Measurements from ENCODE around the gene GPN2. TPM values are rescaled to one million over a fixed set of nuclear protein-coding genes. Genes with fewer than 3 reads are reported as not detected.

Gene GPN2
- total RNA-seq, 2 experiments from 2014 or later: 17.5 to 46.6 TPM

- CTCF ChIA-PET (ENCODE audit: unreplicated experiment): no interaction called here
- no TSS peak for BruUV-seq (replicated peaks)
- no peak overlapping the region for H2AFZ ChIP-seq (ENCODE audit: low read length)
These were observed 25.2 kb upstream of the GPN2 start for GRCh38 chr1:26915204-26915842.

DNA sequence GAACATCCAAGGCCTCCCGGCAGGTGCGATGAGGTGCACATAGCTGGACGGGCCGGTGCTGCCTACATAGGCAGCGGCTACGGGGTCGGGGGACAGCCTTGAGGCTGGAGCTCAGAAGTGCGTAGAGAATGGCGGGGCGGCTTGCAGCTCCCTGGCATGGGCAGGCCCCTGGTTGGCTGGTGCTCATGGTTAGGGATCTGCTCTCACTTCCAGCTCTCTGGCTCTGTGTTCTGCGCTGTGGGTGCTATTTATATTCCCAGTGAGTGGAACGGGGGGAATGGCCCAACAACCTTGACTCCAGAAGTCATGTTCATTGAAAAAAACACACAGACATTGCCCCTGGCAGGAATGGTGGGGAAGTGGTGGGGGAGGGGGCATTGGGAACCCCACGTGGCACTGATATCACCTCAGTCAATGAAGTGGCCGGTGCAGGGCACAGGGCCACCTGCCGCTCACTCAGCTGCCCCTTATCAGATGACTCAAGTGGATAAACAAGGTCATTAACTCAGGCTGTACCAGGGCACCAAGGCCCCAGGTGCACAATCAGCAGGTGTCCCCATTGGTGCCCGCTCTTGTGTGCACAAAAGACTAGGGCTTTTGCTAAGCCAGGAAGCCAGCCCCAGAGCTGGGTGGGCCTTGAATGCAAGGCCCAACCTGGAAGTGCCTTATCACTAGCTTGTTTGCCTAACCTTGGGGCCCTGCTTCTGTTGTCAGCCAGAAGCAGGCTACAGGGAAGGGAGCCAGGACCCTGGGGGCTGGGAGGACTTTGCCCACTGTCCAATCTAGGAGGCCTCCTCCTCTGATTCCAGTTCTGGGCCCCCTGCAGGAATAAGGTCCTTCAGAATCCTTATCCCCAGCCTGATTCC is 23.9 kb upstream of the GPN2 start, which contains the start of gene NR0B2:
NR0B2 (minus strand) TSS at position 222 of the 866 bp plus-strand sequence; CDS start at position 187, 35 bp downstream.
- H3K4me1 ChIP-seq (ENCODE audit: insufficient read depth, low read length, poor library complexity, severe bottlenecking): peaks cover 7% of the 10 kb centered on the region
- H3K27ac ChIP-seq (ENCODE audit: low read depth, low read length, poor library complexity, severe bottlenecking): no peak within 1 kb of the TSS
- H3K4me3 ChIP-seq (ENCODE audit: low read depth, low read length, poor library complexity, severe bottlenecking): no peak within 1 kb of the TSS
- H3K9me3 ChIP-seq (ENCODE audit: low read length): no peaks in the 10 kb centered on the region
- H4K20me1 ChIP-seq (ENCODE audit: insufficient read depth, low read length): no peaks in the 10 kb centered on the region
- CTCF ChIA-PET (ENCODE audit: unreplicated experiment): no interaction called here
- H3K4me2 ChIP-seq (ENCODE audit: low read length): no peak within 1 kb of the TSS
- BruUV-seq (replicated peaks): no TSS peak
- no peaks in the 10 kb centered on the region for H3K9me2 ChIP-seq (ENCODE audit: insufficient read depth, low read length)
- no peaks in the 10 kb centered on the region for H3K36me3 ChIP-seq (ENCODE audit: insufficient read depth, low read length)
- intact Hi-C loops (cut with micrococcal nuclease; ENCODE audit: unreplicated experiment): no loop called here
- peak; percentile 47 for DNase-seq (ENCODE audit: low spot score)
- TF ChIP-seq, protein P1, sequence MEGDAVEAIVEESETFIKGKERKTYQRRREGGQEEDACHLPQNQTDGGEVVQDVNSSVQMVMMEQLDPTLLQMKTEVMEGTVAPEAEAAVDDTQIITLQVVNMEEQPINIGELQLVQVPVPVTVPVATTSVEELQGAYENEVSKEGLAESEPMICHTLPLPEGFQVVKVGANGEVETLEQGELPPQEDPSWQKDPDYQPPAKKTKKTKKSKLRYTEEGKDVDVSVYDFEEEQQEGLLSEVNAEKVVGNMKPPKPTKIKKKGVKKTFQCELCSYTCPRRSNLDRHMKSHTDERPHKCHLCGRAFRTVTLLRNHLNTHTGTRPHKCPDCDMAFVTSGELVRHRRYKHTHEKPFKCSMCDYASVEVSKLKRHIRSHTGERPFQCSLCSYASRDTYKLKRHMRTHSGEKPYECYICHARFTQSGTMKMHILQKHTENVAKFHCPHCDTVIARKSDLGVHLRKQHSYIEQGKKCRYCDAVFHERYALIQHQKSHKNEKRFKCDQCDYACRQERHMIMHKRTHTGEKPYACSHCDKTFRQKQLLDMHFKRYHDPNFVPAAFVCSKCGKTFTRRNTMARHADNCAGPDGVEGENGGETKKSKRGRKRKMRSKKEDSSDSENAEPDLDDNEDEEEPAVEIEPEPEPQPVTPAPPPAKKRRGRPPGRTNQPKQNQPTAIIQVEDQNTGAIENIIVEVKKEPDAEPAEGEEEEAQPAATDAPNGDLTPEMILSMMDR (conservative IDR thresholded peaks at IDR 0.05; ENCODE audit: low read length): no peak
- no peak for TF ChIP-seq EZH2phosphoT487 (IDR thresholded peaks at IDR 0.05; ENCODE audit: borderline replicate concordance, low read depth, low read length)
- POLR2A ChIA-PET: interaction anchor here (0.6 to 1.6 kb wide), 2 partner anchors 13 to 16 kb away, joined by 3 to 5 read pairs; partner anchors contain the start of gene GPATCH3
- H3K79me2 ChIP-seq (ENCODE audit: insufficient read depth, low read depth, low read length): no peaks in the 10 kb centered on the region
- no peak within 1 kb of the TSS; the same call in 1 of the 2 replicates for H2AFZ ChIP-seq (ENCODE audit: low read length)

More at GRCh38 chr1:26915204-26915842, 25.2 kb upstream of the GPN2 start:
- H3K79me2 ChIP-seq (ENCODE audit: insufficient read depth, low read depth, low read length): no peaks in the 10 kb centered on the region
- TF ChIP-seq, protein P1 (conservative IDR thresholded peaks at IDR 0.05; ENCODE audit: low read length): no peak
- TF ChIP-seq EZH2phosphoT487 (IDR thresholded peaks at IDR 0.05; ENCODE audit: borderline replicate concordance, low read depth, low read length): no peak
- no peaks in the 10 kb centered on the region for H3K9me2 ChIP-seq (ENCODE audit: insufficient read depth, low read length)
- no peak overlapping the region for H3K4me2 ChIP-seq (ENCODE audit: low read length)
- no peak overlapping the region for H3K4me3 ChIP-seq (ENCODE audit: low read depth, low read length, poor library complexity, severe bottlenecking)
- no peak for DNase-seq (ENCODE audit: low spot score)
- H3K9me3 ChIP-seq (ENCODE audit: low read length): no peaks in the 10 kb centered on the region
- intact Hi-C loops (cut with micrococcal nuclease; ENCODE audit: unreplicated experiment): no loop called here
- POLR2A ChIA-PET: no interaction called here
- no peaks in the 10 kb centered on the region for H3K36me3 ChIP-seq (ENCODE audit: insufficient read depth, low read length)
- no peaks in the 10 kb centered on the region for H4K20me1 ChIP-seq (ENCODE audit: insufficient read depth, low read length)
- H3K4me1 ChIP-seq (ENCODE audit: insufficient read depth, low read length, poor library complexity, severe bottlenecking): peaks cover 7% of the 10 kb centered on the region
- H3K27ac ChIP-seq (ENCODE audit: low read depth, low read length, poor library complexity, severe bottlenecking): no peak overlapping the region
